Measurements from ENCODE around the gene CRYL1. TPM values are rescaled to one million over a fixed set of nuclear protein-coding genes. Genes with fewer than 3 reads are reported as not detected.

CRYL1 gene
- total RNA-seq, 1 experiment from 2014 or later: 2.9 TPM

DNA sequence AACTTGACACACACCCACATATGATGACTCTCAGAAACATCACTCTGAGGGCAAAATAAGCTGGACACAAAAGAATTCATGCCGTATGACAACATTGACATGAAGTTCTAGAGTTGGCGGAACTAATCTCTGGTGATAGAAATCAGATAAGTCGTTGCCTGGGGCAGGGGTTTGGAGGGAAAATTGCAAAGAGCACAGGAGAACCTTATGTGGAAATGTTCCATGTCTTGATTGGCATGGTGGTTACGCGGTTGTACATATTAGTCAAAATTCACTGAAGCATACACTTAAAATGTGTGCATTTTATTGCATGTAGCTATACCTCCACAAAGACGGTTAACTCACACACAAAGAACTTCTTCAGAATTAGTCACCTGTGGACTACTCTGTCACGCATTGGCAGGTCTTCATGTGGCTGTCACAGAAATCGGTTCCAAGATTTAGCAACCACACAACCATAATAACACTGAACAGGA, 155.7 kb downstream of the CRYL1 start (continued):
- TF ChIP-seq ZNF532 (CRISPR knock-in tag; IDR thresholded peaks at IDR 0.05; ENCODE audit: borderline replicate concordance): no peak
- TF ChIP-seq, protein P1, sequence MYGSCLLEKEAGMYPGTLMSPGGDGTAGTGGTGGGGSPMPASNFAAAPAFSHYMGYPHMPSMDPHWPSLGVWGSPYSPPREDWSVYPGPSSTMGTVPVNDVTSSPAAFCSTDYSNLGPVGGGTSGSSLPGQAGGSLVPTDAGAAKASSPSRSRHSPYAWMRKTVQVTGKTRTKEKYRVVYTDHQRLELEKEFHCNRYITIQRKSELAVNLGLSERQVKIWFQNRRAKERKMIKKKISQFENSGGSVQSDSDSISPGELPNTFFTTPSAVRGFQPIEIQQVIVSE (CRISPR knock-in tag; IDR thresholded peaks at IDR 0.05; ENCODE audit: borderline replicate concordance): no peak

DNA sequence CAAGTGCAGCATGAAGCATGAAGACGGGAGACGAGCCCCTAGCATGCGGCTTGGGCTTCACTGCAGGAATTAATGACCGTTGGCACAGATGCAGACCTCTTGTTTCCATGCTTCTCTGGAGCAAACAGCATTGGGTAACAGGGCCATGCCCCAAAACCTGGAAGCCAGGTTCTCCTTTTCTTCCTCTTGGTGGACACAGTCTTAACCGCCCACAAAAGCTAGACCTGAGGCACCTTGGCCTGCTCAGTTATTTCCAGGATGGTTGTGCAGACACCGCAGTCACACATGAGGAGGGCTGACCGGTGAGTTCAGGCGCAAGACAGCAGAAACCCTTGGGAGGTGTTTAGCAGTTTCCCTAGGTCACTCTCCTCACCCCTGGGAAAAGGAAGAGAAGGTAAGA, 159.6 kb downstream of the CRYL1 start:
- DNase-seq (ENCODE audit: low spot score) (no peak), ATAC-seq (no peak)
- Mint-ChIP-seq H3K27ac (no peak overlapping the region; the same call in 1 of the 2 replicates), H3K4me3 (no peak overlapping the region), H3K27me3 (ENCODE audit: low read depth) (peaks cover 38% of the 10 kb centered on the region), H3K4me1 (peaks cover 11% of the 10 kb centered on the region), H3K36me3 (no peaks in the 10 kb centered on the region), H3K9me3 (no peaks in the 10 kb centered on the region)
- TF ChIP-seq OVOL2 (CRISPR knock-in tag; IDR thresholded peaks at IDR 0.05; ENCODE audit: borderline replicate concordance) (no peak), PREB (CRISPR knock-in tag; IDR thresholded peaks at IDR 0.05; ENCODE audit: borderline replicate concordance) (no peak), SP1 (CRISPR knock-in tag; conservative IDR thresholded peaks at IDR 0.05) (no peak), ELF4 (CRISPR knock-in tag; IDR thresholded peaks at IDR 0.05; ENCODE audit: low read depth) (no peak), ZNF416 (CRISPR knock-in tag; IDR thresholded peaks at IDR 0.05) (no peak)
- ChIA-PET POLR2A (no interaction called here), CTCF (no interaction called here)

DNA sequence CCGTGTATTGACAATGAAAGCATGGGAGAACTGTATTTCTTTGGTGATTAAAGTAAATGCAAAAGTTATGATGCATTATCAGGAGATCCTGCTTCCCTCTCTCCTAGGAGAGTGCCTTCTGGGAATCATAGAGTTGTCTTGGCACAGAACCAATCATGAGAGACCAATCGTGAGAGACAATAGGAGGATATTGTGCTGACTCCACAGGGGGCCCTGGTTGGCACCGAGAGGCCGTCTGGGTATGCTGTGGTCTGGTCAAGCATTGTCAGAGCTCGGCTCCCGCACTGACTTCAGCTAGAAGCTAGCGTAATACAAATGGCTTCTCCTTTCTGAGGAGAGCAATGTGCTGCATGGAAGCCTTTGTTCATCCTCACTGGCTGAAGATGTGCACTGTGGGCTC, 162.1 kb downstream of the CRYL1 start:
- CTCF ChIA-PET: interaction anchor here (1.2 kb wide), 1 partner anchor 166 kb away, joined by 4 read pairs; no protein-coding TSS in a partner anchor
- DNase-seq (ENCODE audit: low spot score) (no peak), ATAC-seq (peak; percentile 20; the same call in 1 of the 2 replicates)
- TF ChIP-seq, protein P2, sequence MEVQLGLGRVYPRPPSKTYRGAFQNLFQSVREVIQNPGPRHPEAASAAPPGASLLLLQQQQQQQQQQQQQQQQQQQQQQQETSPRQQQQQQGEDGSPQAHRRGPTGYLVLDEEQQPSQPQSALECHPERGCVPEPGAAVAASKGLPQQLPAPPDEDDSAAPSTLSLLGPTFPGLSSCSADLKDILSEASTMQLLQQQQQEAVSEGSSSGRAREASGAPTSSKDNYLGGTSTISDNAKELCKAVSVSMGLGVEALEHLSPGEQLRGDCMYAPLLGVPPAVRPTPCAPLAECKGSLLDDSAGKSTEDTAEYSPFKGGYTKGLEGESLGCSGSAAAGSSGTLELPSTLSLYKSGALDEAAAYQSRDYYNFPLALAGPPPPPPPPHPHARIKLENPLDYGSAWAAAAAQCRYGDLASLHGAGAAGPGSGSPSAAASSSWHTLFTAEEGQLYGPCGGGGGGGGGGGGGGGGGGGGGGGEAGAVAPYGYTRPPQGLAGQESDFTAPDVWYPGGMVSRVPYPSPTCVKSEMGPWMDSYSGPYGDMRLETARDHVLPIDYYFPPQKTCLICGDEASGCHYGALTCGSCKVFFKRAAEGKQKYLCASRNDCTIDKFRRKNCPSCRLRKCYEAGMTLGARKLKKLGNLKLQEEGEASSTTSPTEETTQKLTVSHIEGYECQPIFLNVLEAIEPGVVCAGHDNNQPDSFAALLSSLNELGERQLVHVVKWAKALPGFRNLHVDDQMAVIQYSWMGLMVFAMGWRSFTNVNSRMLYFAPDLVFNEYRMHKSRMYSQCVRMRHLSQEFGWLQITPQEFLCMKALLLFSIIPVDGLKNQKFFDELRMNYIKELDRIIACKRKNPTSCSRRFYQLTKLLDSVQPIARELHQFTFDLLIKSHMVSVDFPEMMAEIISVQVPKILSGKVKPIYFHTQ (CRISPR knock-in tag; IDR thresholded peaks at IDR 0.05): no peak
- TF ChIP-seq TEAD4 (CRISPR knock-in tag; IDR thresholded peaks at IDR 0.05) (no peak), ZNF219 (CRISPR knock-in tag; IDR thresholded peaks at IDR 0.05; ENCODE audit: borderline replicate concordance) (no peak), ZNF671 (CRISPR knock-in tag; IDR thresholded peaks at IDR 0.05) (no peak)
- POLR2A ChIA-PET: no interaction called here
- Mint-ChIP-seq H3K27me3 (ENCODE audit: low read depth) (peaks cover 53% of the 10 kb centered on the region), H3K4me1 (peaks cover 6% of the 10 kb centered on the region), H3K27ac (no peak overlapping the region), H3K4me3 (no peak overlapping the region), H3K9me3 (no peaks in the 10 kb centered on the region), H3K36me3 (no peaks in the 10 kb centered on the region)

GRCh38 chr13:20363172-20363571, 162.5 kb downstream of the CRYL1 start:
- H3K4me3 Mint-ChIP-seq: no peak overlapping the region
- ChIA-PET POLR2A (no interaction called here), CTCF (no interaction called here)
- H3K9me3 Mint-ChIP-seq: no peaks in the 10 kb centered on the region
- H3K4me1 Mint-ChIP-seq: peaks cover 6% of the 10 kb centered on the region
- peaks cover 53% of the 10 kb centered on the region for H3K27me3 Mint-ChIP-seq (ENCODE audit: low read depth)
- H3K36me3 Mint-ChIP-seq: no peaks in the 10 kb centered on the region
- ATAC-seq (no peak), DNase-seq (ENCODE audit: low spot score) (no peak)
- H3K27ac Mint-ChIP-seq: no peak overlapping the region
- TF ChIP-seq ATF1 (CRISPR knock-in tag; IDR thresholded peaks at IDR 0.05) (no peak), ETV6 (CRISPR knock-in tag; IDR thresholded peaks at IDR 0.05) (no peak), ZNF317 (CRISPR knock-in tag; IDR thresholded peaks at IDR 0.05; ENCODE audit: borderline replicate concordance, low read depth) (no peak), EMX1 (CRISPR knock-in tag; IDR thresholded peaks at IDR 0.05) (no peak)
- TF ChIP-seq, protein P3, sequence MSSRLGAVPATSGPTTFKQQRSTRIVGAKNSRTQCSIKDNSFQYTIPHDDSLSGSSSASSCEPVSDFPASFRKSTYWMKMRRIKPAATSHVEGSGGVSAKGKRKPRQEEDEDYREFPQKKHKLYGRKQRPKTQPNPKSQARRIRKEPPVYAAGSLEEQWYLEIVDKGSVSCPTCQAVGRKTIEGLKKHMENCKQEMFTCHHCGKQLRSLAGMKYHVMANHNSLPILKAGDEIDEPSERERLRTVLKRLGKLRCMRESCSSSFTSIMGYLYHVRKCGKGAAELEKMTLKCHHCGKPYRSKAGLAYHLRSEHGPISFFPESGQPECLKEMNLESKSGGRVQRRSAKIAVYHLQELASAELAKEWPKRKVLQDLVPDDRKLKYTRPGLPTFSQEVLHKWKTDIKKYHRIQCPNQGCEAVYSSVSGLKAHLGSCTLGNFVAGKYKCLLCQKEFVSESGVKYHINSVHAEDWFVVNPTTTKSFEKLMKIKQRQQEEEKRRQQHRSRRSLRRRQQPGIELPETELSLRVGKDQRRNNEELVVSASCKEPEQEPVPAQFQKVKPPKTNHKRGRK (CRISPR knock-in tag; IDR thresholded peaks at IDR 0.05; ENCODE audit: borderline replicate concordance): no peak

Measured in WTC11 (cell line).